Measurements from ENCODE around the gene FLRT1.

DNA sequence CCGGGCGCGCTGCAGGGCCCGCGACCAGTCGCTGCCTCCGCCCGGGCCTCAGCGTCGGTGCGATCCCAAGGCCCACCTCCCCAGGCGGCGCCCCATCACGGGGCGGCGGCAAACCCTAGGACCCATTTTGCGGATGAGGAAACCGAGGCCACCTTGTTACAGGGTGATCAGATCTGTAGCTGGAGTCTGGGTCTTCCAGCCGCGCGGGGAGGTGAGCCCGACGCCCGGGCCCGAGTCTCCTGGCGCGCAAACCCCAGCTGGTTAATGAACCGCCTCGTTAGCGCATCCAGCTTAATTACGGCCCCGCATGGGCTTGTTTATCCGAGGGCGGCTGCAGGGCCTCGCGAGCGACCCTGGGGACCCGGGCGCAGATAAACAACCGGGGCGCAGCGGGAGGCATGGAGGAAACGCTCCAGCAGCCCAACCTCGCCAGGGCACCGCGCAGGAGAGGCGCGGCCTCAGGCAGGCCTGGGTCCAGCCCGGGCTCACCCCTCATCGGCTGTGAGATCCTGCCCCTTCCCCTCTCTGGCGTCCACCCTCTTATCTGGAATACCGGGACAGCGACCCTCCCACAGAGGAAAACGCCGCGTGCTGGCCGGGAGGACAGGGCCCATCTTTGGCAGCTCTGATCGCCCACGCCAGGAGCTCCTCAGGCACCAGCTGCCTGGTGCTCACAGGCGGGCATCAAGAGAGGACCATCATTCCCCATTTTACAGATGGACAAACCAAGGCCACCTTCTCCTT, 34.8 kb upstream of the FLRT1 start:
- TF ChIP-seq, protein P1, sequence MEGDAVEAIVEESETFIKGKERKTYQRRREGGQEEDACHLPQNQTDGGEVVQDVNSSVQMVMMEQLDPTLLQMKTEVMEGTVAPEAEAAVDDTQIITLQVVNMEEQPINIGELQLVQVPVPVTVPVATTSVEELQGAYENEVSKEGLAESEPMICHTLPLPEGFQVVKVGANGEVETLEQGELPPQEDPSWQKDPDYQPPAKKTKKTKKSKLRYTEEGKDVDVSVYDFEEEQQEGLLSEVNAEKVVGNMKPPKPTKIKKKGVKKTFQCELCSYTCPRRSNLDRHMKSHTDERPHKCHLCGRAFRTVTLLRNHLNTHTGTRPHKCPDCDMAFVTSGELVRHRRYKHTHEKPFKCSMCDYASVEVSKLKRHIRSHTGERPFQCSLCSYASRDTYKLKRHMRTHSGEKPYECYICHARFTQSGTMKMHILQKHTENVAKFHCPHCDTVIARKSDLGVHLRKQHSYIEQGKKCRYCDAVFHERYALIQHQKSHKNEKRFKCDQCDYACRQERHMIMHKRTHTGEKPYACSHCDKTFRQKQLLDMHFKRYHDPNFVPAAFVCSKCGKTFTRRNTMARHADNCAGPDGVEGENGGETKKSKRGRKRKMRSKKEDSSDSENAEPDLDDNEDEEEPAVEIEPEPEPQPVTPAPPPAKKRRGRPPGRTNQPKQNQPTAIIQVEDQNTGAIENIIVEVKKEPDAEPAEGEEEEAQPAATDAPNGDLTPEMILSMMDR (IDR thresholded peaks at IDR 0.05): peak; percentile 59
- no peak for TF ChIP-seq ZFX (IDR thresholded peaks at IDR 0.05; ENCODE audit: borderline replicate concordance)

Measured in 22Rv1 (cell line).